SJCRH30 (cell line): ENCODE results near the gene SKIC2. TPM values are rescaled to one million over a fixed set of nuclear protein-coding genes. Genes with fewer than 3 reads are reported as not detected.
"Not testable (repeated sequence)": the region's sequence is repeated elsewhere in the genome, so short reads cannot be mapped to it uniquely, and the experiment has no call there.

Source experiments
- DNase-seq, 2 experiments: peaks; one replicate each; pipeline ENCODE4 v3.0.0-alpha.2; 2015 to 2020
- H3K27ac ChIP-seq: fragments of 250-450 bp; sonication (Bioruptor Pico); 2 replicates; pipeline ENCODE4 v1.5.1; 2020; ENCODE audit warnings: mild to moderate bottlenecking, moderate library complexity
- H3K27me3 ChIP-seq: fragments of 250-450 bp; sonication (Bioruptor Pico); 2 replicates; pipeline ENCODE4 v1.5.1; 2020; ENCODE audit warnings: mild to moderate bottlenecking, moderate library complexity
- H3K36me3 ChIP-seq: fragments of 250-450 bp; sonication (Bioruptor Pico); 2 replicates; pipeline ENCODE4 v1.5.1; 2020; ENCODE audit warnings: mild to moderate bottlenecking, moderate library complexity
- H3K4me1 ChIP-seq: fragments of 250-450 bp; sonication (Bioruptor Pico); 2 replicates; pipeline ENCODE4 v1.5.1; 2020; ENCODE audit warnings: mild to moderate bottlenecking, moderate library complexity
- H3K4me3 ChIP-seq: fragments of 250-450 bp; sonication (Bioruptor Pico); 2 replicates; pipeline ENCODE4 v1.5.1; 2020; ENCODE audit warnings: mild to moderate bottlenecking, moderate library complexity
- H3K9me3 ChIP-seq: fragments of 250-450 bp; sonication (Bioruptor Pico); replicated peaks from 2 replicates; pipeline ENCODE4 v1.5.1; 2020; ENCODE audit warnings: mild to moderate bottlenecking, moderate library complexity
- total RNA-seq: library from RNA; depleted of rRNA; stranded (reverse); fragments of >200 nt; shearing (Covaris generic); gene quantifications from 2 replicates; pipeline ENCODE4 v1.2.3, GENCODE V29; 2014; rRNA removed

Gene SKIC2
- total RNA-seq: 27.3 and 37.4 TPM in 2 replicates

- Histone ChIP-seq H3K4me3 (peak within 1 kb of the TSS; percentile 76), H3K9me3 (no peaks in the 10 kb centered on the region), H3K27me3 (no peaks in the 10 kb centered on the region), H3K27ac (peak within 1 kb of the TSS; percentile 52), H3K4me1 (peaks cover 3% of the 10 kb centered on the region; the same call in 1 of the 2 replicates), H3K36me3 (peaks cover 22% of the 10 kb centered on the region)
- peak; percentile 97 for DNase-seq
Measured at GRCh38 chr6:31958741-31959739, at the start of gene SKIC2, which contains the start of gene NELFE. TSS of gene SKIC2 (plus strand) at chr6:31959175. CDS start at chr6:31959193, 18 bp downstream. TSS of gene NELFE (minus strand) at chr6:31958971. CDS start at chr6:31958446, 525 bp downstream.

GRCh38 chr6:31909298-31909697 is 49.7 kb upstream of the SKIC2 start:
- H3K4me1 ChIP-seq, H3K4me3 ChIP-seq, H3K9me3 ChIP-seq, H3K36me3 ChIP-seq, H3K27me3 ChIP-seq, H3K27ac ChIP-seq, DNase-seq: not testable (repeated sequence)

GRCh38 chr6:31911826-31912585 is 47.0 kb upstream of the SKIC2 start:
- Histone ChIP-seq H3K4me3 (no peak overlapping the region), H3K9me3 (no peaks in the 10 kb centered on the region), H3K36me3 (no peaks in the 10 kb centered on the region), H3K27me3 (no peaks in the 10 kb centered on the region), H3K4me1 (no peaks in the 10 kb centered on the region), H3K27ac (no peak overlapping the region)
- no peak for DNase-seq

GRCh38 chr6:31915351-31915750 is 43.6 kb upstream of the SKIC2 start:
- H3K27me3 ChIP-seq: no peaks in the 10 kb centered on the region
- no peak overlapping the region for H3K27ac ChIP-seq
- H3K4me3 ChIP-seq: no peak overlapping the region
- H3K36me3 ChIP-seq: no peaks in the 10 kb centered on the region
- H3K4me1 ChIP-seq: no peaks in the 10 kb centered on the region
- no peaks in the 10 kb centered on the region for H3K9me3 ChIP-seq
- DNase-seq: no peak

- Histone ChIP-seq H3K4me1 (no peaks in the 10 kb centered on the region), H3K27me3 (no peaks in the 10 kb centered on the region), H3K27ac (no peak overlapping the region), H3K36me3 (no peaks in the 10 kb centered on the region), H3K4me3 (no peak overlapping the region), H3K9me3 (no peaks in the 10 kb centered on the region)
- DNase-seq: no peak
Measured at GRCh38 chr6:31915756-31916155, 43.2 kb upstream of the SKIC2 start.

GRCh38 chr6:31918069-31918720 is 40.8 kb upstream of the SKIC2 start:
- H3K27me3 ChIP-seq: no peaks in the 10 kb centered on the region
- H3K4me3 ChIP-seq: no peak overlapping the region
- DNase-seq: no peak
- no peaks in the 10 kb centered on the region for H3K4me1 ChIP-seq
- no peaks in the 10 kb centered on the region for H3K36me3 ChIP-seq
- no peak overlapping the region for H3K27ac ChIP-seq
- no peaks in the 10 kb centered on the region for H3K9me3 ChIP-seq

GRCh38 chr6:31919624-31920303 is 39.2 kb upstream of the SKIC2 start:
- Histone ChIP-seq H3K36me3 (no peaks in the 10 kb centered on the region), H3K27me3 (no peaks in the 10 kb centered on the region), H3K4me3 (no peak overlapping the region), H3K27ac (no peak overlapping the region), H3K9me3 (no peaks in the 10 kb centered on the region), H3K4me1 (no peaks in the 10 kb centered on the region)
- DNase-seq: no peak

GRCh38 chr6:31920811-31921210 is 38.2 kb upstream of the SKIC2 start:
- no peaks in the 10 kb centered on the region for H3K27me3 ChIP-seq
- H3K4me1 ChIP-seq: no peaks in the 10 kb centered on the region
- no peak overlapping the region for H3K4me3 ChIP-seq
- H3K27ac ChIP-seq: no peak overlapping the region
- H3K9me3 ChIP-seq: no peaks in the 10 kb centered on the region
- no peaks in the 10 kb centered on the region for H3K36me3 ChIP-seq
- DNase-seq: no peak

GRCh38 chr6:31922942-31923341 is 36.0 kb upstream of the SKIC2 start:
- Histone ChIP-seq H3K27ac (no peak overlapping the region), H3K4me3 (no peak overlapping the region), H3K27me3 (no peaks in the 10 kb centered on the region), H3K9me3 (no peaks in the 10 kb centered on the region), H3K36me3 (no peaks in the 10 kb centered on the region), H3K4me1 (no peaks in the 10 kb centered on the region)
- DNase-seq: no peak

GRCh38 chr6:31927242-31927862 is 31.6 kb upstream of the SKIC2 start, which contains the start of gene C2:
TSS of gene C2 (plus strand) at chr6:31927717. CDS start at chr6:31927753, 36 bp downstream.
- no peaks in the 10 kb centered on the region for H3K9me3 ChIP-seq
- H3K27ac ChIP-seq: no peak within 1 kb of the TSS
- no peaks in the 10 kb centered on the region for H3K4me1 ChIP-seq
- peak in 1 of 2 experiments; percentile 25 for DNase-seq
- H3K36me3 ChIP-seq: no peaks in the 10 kb centered on the region
- no peaks in the 10 kb centered on the region for H3K27me3 ChIP-seq
- peak within 1 kb of the TSS; percentile 26 for H3K4me3 ChIP-seq

- Histone ChIP-seq H3K36me3 (no peaks in the 10 kb centered on the region), H3K4me1 (no peaks in the 10 kb centered on the region), H3K9me3 (no peaks in the 10 kb centered on the region), H3K27ac (no peak overlapping the region), H3K27me3 (no peaks in the 10 kb centered on the region), H3K4me3 (peak overlapping the region; percentile 26)
- no peak for DNase-seq
Measured at GRCh38 chr6:31927863-31928671, 30.9 kb upstream of the SKIC2 start.

- no peak overlapping the region for H3K4me3 ChIP-seq
Measured at GRCh38 chr6:31928672-31928939, 30.4 kb upstream of the SKIC2 start.

GRCh38 chr6:31930962-31931361 is 28.0 kb upstream of the SKIC2 start:
- no peak overlapping the region for H3K27ac ChIP-seq
- no peak overlapping the region for H3K4me3 ChIP-seq
- no peaks in the 10 kb centered on the region for H3K4me1 ChIP-seq
- no peak for DNase-seq
- H3K36me3 ChIP-seq: no peaks in the 10 kb centered on the region
- H3K9me3 ChIP-seq: no peaks in the 10 kb centered on the region
- no peaks in the 10 kb centered on the region for H3K27me3 ChIP-seq

More at GRCh38 chr6:31928672-31928939, 30.4 kb upstream of the SKIC2 start:
- Histone ChIP-seq H3K27me3 (no peaks in the 10 kb centered on the region), H3K9me3 (no peaks in the 10 kb centered on the region), H3K27ac (no peak overlapping the region), H3K36me3 (no peaks in the 10 kb centered on the region), H3K4me1 (no peaks in the 10 kb centered on the region)
- no peak for DNase-seq
